ENCODE data around the gene SANBR.

SANBR gene

DNA sequence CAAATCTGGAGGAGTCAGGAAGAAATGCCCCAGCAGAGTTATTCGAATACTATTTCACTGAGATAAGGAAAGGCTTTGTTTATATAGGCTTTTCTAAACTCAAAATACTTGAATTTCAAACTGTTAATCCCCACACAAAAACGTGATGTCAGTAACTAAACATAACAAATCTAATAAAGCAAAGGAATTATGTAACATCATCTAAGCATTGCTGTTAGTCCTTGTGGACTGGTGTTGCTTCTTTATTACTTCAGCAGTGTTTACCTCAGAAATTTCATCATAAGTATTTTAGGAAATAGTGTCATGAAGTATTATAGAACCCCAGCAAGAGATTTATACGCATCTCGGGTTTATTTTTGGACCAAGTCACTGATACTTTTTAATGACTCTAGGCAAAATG, 19.7 kb upstream of the SANBR start:
- no peak for DNase-seq (ENCODE audit: extremely low read depth, low read depth)
- TF ChIP-seq, protein P1, sequence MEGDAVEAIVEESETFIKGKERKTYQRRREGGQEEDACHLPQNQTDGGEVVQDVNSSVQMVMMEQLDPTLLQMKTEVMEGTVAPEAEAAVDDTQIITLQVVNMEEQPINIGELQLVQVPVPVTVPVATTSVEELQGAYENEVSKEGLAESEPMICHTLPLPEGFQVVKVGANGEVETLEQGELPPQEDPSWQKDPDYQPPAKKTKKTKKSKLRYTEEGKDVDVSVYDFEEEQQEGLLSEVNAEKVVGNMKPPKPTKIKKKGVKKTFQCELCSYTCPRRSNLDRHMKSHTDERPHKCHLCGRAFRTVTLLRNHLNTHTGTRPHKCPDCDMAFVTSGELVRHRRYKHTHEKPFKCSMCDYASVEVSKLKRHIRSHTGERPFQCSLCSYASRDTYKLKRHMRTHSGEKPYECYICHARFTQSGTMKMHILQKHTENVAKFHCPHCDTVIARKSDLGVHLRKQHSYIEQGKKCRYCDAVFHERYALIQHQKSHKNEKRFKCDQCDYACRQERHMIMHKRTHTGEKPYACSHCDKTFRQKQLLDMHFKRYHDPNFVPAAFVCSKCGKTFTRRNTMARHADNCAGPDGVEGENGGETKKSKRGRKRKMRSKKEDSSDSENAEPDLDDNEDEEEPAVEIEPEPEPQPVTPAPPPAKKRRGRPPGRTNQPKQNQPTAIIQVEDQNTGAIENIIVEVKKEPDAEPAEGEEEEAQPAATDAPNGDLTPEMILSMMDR (IDR thresholded peaks at IDR 0.05; ENCODE audit: low read depth, low read length) = no peak

DNA sequence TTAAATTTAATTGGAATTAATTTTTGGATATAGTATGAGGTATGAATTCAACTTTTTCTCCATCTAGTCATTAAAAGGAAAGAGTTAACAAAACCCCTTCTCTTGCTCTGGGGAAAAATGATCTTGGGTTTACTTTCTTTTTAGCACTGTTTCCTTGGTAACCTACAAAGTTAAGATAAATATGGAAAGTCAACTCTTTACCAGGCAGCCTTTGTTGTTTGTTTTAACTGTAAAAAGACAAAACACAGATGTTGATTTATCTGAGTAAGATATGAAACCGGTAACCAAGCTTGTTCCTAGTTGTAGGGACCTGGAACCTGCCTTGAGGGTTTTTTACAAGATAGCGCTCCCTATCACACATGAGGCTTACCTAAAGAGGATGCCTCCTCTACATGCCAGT, 10.1 kb upstream of the SANBR start:
- TF ChIP-seq, protein P1 (IDR thresholded peaks at IDR 0.05; ENCODE audit: low read depth, low read length) = no peak
- no peak for DNase-seq (ENCODE audit: extremely low read depth, low read depth)

DNA sequence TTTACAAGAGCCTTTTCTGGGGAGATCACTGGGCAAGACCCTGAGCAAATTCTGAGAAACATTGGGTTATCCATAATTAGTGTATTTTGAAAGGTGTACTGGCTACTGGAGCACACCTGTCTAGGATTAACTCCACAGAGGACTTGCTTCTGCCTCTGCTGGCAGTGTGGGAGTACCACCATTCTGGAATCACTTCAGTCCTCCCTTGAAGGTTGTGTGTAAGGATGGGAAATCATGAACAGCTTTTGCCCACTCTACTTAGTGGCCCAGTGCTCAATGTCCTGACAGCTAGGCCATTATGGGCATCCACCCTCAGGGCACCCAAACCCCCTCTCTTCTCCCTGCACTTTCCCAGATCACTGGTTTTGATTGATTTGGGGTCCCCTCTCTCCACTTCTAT, 8.1 kb upstream of the SANBR start:
- TF ChIP-seq, protein P1 (IDR thresholded peaks at IDR 0.05; ENCODE audit: low read depth, low read length) = no peak

DNA sequence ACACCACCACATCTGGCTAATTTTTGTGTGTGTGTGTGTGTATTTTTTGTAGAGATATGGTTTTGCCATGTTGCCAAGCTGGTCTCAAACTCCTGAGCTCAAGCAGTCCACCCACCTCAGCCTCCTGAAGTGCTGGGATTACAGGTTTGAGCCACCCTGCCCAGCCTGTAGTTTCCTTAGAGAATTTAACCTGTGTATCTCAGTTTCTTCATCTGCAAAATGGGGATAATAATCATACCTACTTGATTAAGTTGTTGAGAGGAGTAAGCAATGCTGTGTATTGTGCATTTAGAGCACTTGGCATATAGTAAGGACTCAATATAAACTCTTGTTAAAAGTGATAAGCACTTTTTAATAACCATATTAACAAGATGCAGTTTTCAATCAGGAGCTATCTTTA, 6.3 kb upstream of the SANBR start:
- TF ChIP-seq, protein P1 (IDR thresholded peaks at IDR 0.05; ENCODE audit: low read depth, low read length) = no peak
- DNase-seq (ENCODE audit: extremely low read depth, low read depth) = no peak

More for the DNA sequence above, 8.1 kb upstream of the SANBR start:
- no peak for DNase-seq (ENCODE audit: extremely low read depth, low read depth)

- TF ChIP-seq, protein P1 (IDR thresholded peaks at IDR 0.05; ENCODE audit: low read depth, low read length) = no peak
- DNase-seq (ENCODE audit: extremely low read depth, low read depth) = no peak
Measured at GRCh38 chr2:61074100-61074499, 8.4 kb downstream of the SANBR start.

- TF ChIP-seq, protein P1 (IDR thresholded peaks at IDR 0.05; ENCODE audit: low read depth, low read length) = no peak
- no peak for DNase-seq (ENCODE audit: extremely low read depth, low read depth)
Measured at GRCh38 chr2:61085883-61086282, 20.2 kb downstream of the SANBR start.

- TF ChIP-seq, protein P1 (IDR thresholded peaks at IDR 0.05; ENCODE audit: low read depth, low read length) = no peak
- DNase-seq (ENCODE audit: extremely low read depth, low read depth) = no peak
Measured at GRCh38 chr2:61089797-61090196, 24.1 kb downstream of the SANBR start.

Data from AG09319 (cell line).